ENCODE results near the gene DNAJA2.

The DNAJA2 gene

DNA sequence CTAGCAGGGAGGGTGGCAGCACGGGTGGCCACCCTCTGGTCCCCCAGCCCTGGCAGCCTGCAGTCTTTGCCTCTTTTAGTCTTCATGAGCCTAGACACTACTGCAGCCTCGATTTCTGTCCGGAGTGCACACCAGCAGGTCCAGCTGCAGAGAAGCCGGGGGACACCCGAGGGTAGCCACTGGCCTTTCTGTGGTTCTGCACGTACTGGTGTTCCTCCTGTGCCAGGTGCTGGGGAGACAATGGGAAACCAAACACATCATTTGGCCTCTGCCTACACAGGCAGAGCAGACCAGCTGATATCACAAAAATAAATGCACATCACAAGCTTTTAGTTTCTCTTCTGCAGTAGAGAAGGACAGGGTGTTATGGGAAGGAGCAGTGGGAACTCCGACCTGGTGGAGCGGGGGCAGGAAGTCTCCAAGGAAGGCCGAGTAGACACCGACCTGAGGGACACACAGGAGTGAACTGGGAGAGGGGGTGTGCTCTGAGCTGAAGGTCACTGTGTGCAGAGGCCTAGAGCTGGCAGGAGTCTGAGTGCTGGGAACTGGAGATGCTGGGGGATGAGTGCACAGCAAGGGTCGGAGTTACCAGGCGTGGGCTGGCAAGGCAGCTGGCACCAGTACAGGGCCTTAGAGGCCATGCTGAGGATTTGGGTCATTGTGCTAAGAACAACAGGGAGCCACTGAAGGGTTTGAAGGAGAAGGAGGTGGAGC, 66.3 kb downstream of the DNAJA2 start:
- no peaks in the 10 kb centered on the region for H3K27me3 ChIP-seq (ENCODE audit: control insufficient read depth, insufficient read depth, low read length)
- no peaks in the 10 kb centered on the region for H3K4me1 ChIP-seq (ENCODE audit: control insufficient read depth, insufficient read depth, low read length)
- peaks cover 23% of the 10 kb centered on the region for H3K36me3 ChIP-seq (ENCODE audit: control insufficient read depth, insufficient read depth, low read length)
- no peaks in the 10 kb centered on the region for H3K9me3 ChIP-seq (ENCODE audit: control insufficient read depth, insufficient read depth, low read length)
- no peak overlapping the region for H3K4me3 ChIP-seq (ENCODE audit: low read depth, low read length)
- no peak overlapping the region for H3K9ac ChIP-seq (ENCODE audit: low read depth, low read length)

DNA sequence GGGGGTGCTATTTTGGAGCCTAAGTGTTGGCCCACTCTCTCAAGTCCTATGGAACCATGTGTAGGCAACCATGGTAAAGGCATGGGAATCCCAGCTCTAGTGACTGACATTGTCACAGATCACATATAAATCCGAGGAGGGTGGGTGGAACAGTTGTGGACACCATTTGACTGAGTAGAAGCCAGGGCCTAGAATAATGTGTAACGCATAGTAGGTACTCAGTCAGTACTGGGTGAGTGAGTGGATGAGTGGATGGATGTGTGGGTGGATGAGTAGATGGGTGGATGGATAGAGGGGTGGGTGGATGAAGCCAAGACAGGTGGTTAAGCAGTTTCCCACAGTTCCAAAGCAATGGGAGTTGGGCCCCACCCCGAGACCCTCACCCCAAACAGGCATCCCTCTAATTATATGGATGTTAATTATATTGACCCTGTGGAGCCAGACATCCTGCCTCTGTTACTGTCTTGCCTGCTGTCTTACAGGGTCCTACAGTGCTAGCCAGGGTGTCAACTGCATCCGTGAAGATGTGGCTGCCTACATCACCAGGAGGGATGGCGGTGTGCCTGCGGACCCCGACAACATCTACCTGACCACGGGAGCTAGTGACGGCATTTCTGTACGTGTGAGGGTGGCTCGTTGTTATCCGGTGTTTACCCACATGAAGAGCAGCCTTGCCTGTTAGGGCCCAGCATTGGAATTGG, 67.0 kb downstream of the DNAJA2 start:
- H3K36me3 ChIP-seq (ENCODE audit: control insufficient read depth, insufficient read depth, low read length), result peaks cover 27% of the 10 kb centered on the region
- no peak overlapping the region for H3K4me3 ChIP-seq (ENCODE audit: low read depth, low read length)
- H3K9ac ChIP-seq (ENCODE audit: low read depth, low read length), result no peak overlapping the region
- H3K27me3 ChIP-seq (ENCODE audit: control insufficient read depth, insufficient read depth, low read length), result no peaks in the 10 kb centered on the region
- H3K9me3 ChIP-seq (ENCODE audit: control insufficient read depth, insufficient read depth, low read length), result no peaks in the 10 kb centered on the region
- H3K4me1 ChIP-seq (ENCODE audit: control insufficient read depth, insufficient read depth, low read length), result no peaks in the 10 kb centered on the region
